ENCODE measurements around the gene C13orf46. TPM values are rescaled to one million over a fixed set of nuclear protein-coding genes. Genes with fewer than 3 reads are reported as not detected.
A peak's percentile ranks its signal among the peaks of the same experiment; 100 is the strongest.
"Not testable (repeated sequence)": the region's sequence is repeated elsewhere in the genome, so short reads cannot be mapped to it uniquely, and the experiment has no call there.

Gene C13orf46
- total RNA-seq, 1 donor from 2014 or later: not detected

DNA sequence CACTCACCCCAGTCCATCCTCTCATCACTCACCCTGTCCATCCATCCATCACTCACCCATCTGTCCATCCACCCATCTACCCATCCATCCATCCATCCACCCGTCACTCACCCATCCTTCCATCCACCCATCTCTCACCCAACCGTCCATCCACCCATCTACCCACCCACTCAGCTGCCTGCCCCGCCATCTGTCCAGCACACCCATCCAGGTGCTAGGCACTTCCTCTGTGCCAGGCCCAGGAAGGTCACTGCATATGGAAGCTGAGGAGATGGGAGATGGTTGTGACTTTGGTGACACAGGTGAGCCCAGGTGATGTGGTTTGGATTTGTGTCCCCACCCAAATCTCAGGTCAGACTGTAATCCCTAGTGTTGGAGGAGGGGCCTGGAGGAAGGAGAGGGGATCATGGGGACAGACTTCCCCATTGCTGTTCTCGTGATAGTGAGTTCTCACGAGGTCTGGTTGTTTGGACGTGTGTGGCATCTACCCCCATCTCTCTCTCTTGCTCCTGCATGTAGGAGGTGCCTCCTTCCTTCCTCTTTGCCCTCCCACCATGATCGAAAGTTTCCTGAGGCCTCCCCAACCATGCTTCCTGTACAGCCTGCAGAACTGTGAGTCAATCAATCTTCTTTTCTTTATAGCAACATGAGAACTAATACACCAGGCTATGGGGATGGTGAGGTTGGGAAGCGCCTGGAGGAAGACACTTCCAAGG is 15.9 kb upstream of the C13orf46 start:
- Histone ChIP-seq H4K20me1 (ENCODE audit: low read depth) (no peaks in the 10 kb centered on the region), H3K4me2 (no peak overlapping the region), H2AFZ (replicated peaks) (no peak overlapping the region), H3K36me3 (no peaks in the 10 kb centered on the region), H3K79me2 (ENCODE audit: low read depth) (no peaks in the 10 kb centered on the region), H3K27ac (no peak overlapping the region), H3K4me1 (no peaks in the 10 kb centered on the region), H3K9ac (no peak overlapping the region), H3K4me3 (no peak overlapping the region), H3K9me3 (ENCODE audit: low read depth) (no peaks in the 10 kb centered on the region), H3F3A (ENCODE audit: low read depth) (peaks cover 3% of the 10 kb centered on the region), H3K27me3 (no peaks in the 10 kb centered on the region)
- Mint-ChIP-seq H3K4me1 (peaks cover 5% of the 10 kb centered on the region), H3K27me3 (ENCODE audit: insufficient read depth, low read depth) (peaks cover 8% of the 10 kb centered on the region), H3K27ac (peak overlapping the region; percentile 54), H3K9me3 (peaks cover 2% of the 10 kb centered on the region), H3K36me3 (peaks cover 31% of the 10 kb centered on the region), H3K4me3 (no peak overlapping the region)
- TF ChIP-seq, protein P1, sequence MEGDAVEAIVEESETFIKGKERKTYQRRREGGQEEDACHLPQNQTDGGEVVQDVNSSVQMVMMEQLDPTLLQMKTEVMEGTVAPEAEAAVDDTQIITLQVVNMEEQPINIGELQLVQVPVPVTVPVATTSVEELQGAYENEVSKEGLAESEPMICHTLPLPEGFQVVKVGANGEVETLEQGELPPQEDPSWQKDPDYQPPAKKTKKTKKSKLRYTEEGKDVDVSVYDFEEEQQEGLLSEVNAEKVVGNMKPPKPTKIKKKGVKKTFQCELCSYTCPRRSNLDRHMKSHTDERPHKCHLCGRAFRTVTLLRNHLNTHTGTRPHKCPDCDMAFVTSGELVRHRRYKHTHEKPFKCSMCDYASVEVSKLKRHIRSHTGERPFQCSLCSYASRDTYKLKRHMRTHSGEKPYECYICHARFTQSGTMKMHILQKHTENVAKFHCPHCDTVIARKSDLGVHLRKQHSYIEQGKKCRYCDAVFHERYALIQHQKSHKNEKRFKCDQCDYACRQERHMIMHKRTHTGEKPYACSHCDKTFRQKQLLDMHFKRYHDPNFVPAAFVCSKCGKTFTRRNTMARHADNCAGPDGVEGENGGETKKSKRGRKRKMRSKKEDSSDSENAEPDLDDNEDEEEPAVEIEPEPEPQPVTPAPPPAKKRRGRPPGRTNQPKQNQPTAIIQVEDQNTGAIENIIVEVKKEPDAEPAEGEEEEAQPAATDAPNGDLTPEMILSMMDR (IDR thresholded peaks at IDR 0.05): no peak
- TF ChIP-seq EZH2phosphoT487 (IDR thresholded peaks at IDR 0.05) (no peak), EZH2 (IDR thresholded peaks at IDR 0.05) (no peak)
- no peak for DNase-seq (ENCODE audit: low spot score)

DNA sequence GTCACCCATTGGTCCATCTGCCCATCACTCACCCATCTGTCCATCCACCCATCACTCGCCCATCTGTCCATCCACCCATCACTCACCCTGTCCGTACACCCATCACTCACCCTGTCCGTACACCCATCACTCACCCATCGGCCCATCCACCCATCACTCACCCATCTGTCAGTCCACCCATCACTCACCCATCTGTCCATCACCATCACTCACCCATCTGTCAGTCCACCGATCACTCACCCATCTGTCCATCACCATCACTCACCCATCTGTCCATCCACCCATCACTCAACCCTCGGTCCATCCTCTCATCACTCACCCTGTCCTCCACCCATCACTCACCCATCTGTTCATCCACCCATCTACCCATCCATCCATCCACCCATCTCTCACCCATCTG is 15.0 kb upstream of the C13orf46 start:
- not testable (repeated sequence) for H3F3A ChIP-seq (ENCODE audit: low read depth); H3K27me3 Mint-ChIP-seq (ENCODE audit: insufficient read depth, low read depth); H3K36me3 ChIP-seq; H3K4me1 Mint-ChIP-seq; H3K9me3 ChIP-seq (ENCODE audit: low read depth); H3K4me3 ChIP-seq; H3K79me2 ChIP-seq (ENCODE audit: low read depth); H3K9ac ChIP-seq; H3K4me2 ChIP-seq; H3K27me3 ChIP-seq; H3K9me3 Mint-ChIP-seq; H2AFZ ChIP-seq (replicated peaks); H3K27ac Mint-ChIP-seq; H4K20me1 ChIP-seq (ENCODE audit: low read depth); H3K4me3 Mint-ChIP-seq; DNase-seq (ENCODE audit: low spot score); H3K4me1 ChIP-seq; H3K27ac ChIP-seq
- peaks cover 28% of the 10 kb centered on the region for H3K36me3 Mint-ChIP-seq

DNA sequence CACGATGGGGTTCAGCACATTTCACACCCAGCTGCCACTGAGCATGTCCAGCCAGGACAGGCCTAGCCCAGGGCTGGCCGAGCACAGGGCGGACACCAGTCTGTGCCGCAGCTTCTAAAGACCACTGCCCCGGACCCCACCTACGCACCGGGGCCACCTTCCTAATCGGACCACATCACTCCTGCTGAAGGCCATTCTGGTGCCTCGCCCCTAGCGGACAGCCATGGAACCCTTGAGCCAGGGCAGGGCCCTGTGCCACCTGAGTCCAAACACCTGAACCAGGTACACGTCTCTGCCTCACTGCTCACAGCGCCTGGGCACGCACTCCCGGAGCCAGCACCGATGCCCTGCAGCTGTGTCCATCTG is 8.4 kb upstream of the C13orf46 start:
- Mint-ChIP-seq H3K27ac (peak overlapping the region; percentile 63), H3K4me3 (no peak overlapping the region), H3K27me3 (ENCODE audit: insufficient read depth, low read depth) (peaks cover 2% of the 10 kb centered on the region), H3K4me1 (peaks cover 3% of the 10 kb centered on the region), H3K9me3 (no peaks in the 10 kb centered on the region), H3K36me3 (peaks cover 24% of the 10 kb centered on the region)
- Histone ChIP-seq H3K36me3 (no peaks in the 10 kb centered on the region), H3K9me3 (ENCODE audit: low read depth) (no peaks in the 10 kb centered on the region), H3K9ac (no peak overlapping the region), H3F3A (ENCODE audit: low read depth) (no peaks in the 10 kb centered on the region), H3K4me3 (no peak overlapping the region), H2AFZ (replicated peaks) (no peak overlapping the region), H3K27me3 (no peaks in the 10 kb centered on the region), H3K4me2 (no peak overlapping the region), H3K27ac (no peak overlapping the region), H3K4me1 (no peaks in the 10 kb centered on the region), H3K79me2 (ENCODE audit: low read depth) (no peaks in the 10 kb centered on the region), H4K20me1 (ENCODE audit: low read depth) (no peaks in the 10 kb centered on the region)
- no peak for DNase-seq (ENCODE audit: low spot score)
- TF ChIP-seq, protein P1 (IDR thresholded peaks at IDR 0.05): no peak
- TF ChIP-seq EZH2 (IDR thresholded peaks at IDR 0.05): no peak
- TF ChIP-seq EZH2phosphoT487 (IDR thresholded peaks at IDR 0.05): no peak

DNA sequence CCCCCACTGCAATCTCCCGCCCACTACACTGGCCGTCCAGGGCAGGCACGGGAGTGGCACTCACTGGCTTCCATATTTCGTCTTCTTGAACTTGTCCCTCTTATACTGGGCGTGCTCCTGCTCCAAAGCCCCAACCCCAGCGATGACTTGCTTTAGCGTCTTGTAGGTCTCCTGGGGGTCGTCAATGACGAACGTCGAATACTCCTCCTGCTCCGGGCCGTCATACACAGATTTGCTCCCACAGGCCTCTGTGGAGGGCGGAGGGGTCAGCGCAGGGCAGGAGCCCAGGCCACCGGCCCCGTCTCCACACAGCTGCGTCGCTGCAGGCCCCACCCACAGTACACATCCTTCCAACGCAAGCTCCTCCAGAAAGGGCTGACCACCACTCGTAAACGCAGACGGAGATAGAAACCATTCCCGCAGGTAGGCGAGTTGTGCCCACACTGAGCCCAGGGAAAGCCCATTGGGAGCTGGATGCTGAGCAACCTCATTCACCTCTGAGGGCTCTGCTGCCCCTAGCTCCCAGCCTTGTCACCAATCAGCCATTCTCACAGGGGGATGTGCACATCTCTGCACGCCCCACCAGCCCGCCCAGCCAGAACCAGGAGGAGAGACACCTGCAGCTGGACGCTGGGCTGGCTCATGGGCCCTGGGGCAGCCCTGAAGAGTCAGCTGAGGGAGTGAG is 7.9 kb upstream of the C13orf46 start:
- H3K27ac ChIP-seq: no peak overlapping the region
- no peak overlapping the region for H2AFZ ChIP-seq (replicated peaks)
- H3K9ac ChIP-seq: no peak overlapping the region
- no peaks in the 10 kb centered on the region for H3K9me3 ChIP-seq (ENCODE audit: low read depth)
- H3K4me1 Mint-ChIP-seq: peaks cover 3% of the 10 kb centered on the region
- H3K4me2 ChIP-seq: no peak overlapping the region
- no peaks in the 10 kb centered on the region for H3K4me1 ChIP-seq
- no peak for DNase-seq (ENCODE audit: low spot score)
- H4K20me1 ChIP-seq (ENCODE audit: low read depth): no peaks in the 10 kb centered on the region
- no peaks in the 10 kb centered on the region for H3K79me2 ChIP-seq (ENCODE audit: low read depth)
- no peak overlapping the region for H3K4me3 Mint-ChIP-seq
- peaks cover 2% of the 10 kb centered on the region for H3K27me3 Mint-ChIP-seq (ENCODE audit: insufficient read depth, low read depth)
- no peak overlapping the region for H3K4me3 ChIP-seq
- no peaks in the 10 kb centered on the region for H3K9me3 Mint-ChIP-seq
- TF ChIP-seq, protein P1 (IDR thresholded peaks at IDR 0.05): no peak
- TF ChIP-seq EZH2phosphoT487 (IDR thresholded peaks at IDR 0.05) (no peak), EZH2 (IDR thresholded peaks at IDR 0.05) (no peak)
- no peaks in the 10 kb centered on the region for H3F3A ChIP-seq (ENCODE audit: low read depth)
- H3K36me3 Mint-ChIP-seq: peaks cover 24% of the 10 kb centered on the region
- H3K36me3 ChIP-seq: no peaks in the 10 kb centered on the region
- H3K27me3 ChIP-seq: no peaks in the 10 kb centered on the region
- H3K27ac Mint-ChIP-seq: peak overlapping the region; percentile 33
